ENCODE measurements around the gene PFAS.
"Not testable (repeated sequence)": the region's sequence is repeated elsewhere in the genome, so short reads cannot be mapped to it uniquely, and the experiment has no call there.

The PFAS gene, protein sequence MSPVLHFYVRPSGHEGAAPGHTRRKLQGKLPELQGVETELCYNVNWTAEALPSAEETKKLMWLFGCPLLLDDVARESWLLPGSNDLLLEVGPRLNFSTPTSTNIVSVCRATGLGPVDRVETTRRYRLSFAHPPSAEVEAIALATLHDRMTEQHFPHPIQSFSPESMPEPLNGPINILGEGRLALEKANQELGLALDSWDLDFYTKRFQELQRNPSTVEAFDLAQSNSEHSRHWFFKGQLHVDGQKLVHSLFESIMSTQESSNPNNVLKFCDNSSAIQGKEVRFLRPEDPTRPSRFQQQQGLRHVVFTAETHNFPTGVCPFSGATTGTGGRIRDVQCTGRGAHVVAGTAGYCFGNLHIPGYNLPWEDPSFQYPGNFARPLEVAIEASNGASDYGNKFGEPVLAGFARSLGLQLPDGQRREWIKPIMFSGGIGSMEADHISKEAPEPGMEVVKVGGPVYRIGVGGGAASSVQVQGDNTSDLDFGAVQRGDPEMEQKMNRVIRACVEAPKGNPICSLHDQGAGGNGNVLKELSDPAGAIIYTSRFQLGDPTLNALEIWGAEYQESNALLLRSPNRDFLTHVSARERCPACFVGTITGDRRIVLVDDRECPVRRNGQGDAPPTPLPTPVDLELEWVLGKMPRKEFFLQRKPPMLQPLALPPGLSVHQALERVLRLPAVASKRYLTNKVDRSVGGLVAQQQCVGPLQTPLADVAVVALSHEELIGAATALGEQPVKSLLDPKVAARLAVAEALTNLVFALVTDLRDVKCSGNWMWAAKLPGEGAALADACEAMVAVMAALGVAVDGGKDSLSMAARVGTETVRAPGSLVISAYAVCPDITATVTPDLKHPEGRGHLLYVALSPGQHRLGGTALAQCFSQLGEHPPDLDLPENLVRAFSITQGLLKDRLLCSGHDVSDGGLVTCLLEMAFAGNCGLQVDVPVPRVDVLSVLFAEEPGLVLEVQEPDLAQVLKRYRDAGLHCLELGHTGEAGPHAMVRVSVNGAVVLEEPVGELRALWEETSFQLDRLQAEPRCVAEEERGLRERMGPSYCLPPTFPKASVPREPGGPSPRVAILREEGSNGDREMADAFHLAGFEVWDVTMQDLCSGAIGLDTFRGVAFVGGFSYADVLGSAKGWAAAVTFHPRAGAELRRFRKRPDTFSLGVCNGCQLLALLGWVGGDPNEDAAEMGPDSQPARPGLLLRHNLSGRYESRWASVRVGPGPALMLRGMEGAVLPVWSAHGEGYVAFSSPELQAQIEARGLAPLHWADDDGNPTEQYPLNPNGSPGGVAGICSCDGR (N-terminal part only)

DNA sequence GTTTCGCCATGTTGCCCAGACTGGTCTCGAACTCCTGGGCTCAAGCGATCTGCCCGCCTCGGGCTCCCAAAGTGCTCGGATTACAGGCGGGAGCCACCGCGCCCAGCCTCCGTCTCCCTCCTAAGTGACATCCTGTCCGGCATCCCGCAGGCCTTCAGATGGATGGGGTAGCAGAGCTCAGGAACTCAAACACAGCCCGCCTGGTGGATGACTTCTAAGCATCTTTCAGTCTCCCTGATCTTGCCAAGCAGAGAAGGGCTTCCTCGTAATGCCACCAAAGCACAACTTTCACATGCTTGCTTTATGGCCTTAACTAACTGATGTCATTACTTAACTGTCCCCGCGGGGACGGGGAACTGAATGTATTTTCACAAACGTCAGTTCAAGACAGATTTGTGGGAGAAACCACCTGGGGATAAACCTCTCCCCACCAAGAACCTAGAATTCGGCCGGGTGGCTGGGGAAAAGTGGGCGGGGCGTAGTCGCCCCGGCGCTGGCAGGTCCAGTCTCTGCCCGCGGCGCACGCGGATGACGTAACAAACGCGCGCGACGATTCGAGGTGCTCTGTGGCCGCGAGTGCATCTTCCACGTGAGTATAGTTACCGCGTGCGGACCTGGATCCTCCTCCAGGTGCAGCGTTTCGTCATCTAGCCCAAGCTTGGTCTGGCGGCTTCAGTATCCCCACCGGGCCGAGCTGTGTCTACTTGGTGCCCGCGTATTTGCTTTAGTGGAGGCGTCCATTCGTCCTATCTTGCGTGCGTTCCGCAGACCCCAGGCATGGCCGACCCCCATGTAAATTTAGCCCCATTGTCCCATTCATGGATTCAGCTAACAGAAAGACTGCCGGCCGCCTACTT lies at the start of gene PFAS:
Gene PFAS, plus strand, starts transcription at position 539 of the 857 bp plus-strand sequence. CDS start 4,649 bp downstream, outside the sequence.
- peak; percentile 18 for DNase-seq

DNA sequence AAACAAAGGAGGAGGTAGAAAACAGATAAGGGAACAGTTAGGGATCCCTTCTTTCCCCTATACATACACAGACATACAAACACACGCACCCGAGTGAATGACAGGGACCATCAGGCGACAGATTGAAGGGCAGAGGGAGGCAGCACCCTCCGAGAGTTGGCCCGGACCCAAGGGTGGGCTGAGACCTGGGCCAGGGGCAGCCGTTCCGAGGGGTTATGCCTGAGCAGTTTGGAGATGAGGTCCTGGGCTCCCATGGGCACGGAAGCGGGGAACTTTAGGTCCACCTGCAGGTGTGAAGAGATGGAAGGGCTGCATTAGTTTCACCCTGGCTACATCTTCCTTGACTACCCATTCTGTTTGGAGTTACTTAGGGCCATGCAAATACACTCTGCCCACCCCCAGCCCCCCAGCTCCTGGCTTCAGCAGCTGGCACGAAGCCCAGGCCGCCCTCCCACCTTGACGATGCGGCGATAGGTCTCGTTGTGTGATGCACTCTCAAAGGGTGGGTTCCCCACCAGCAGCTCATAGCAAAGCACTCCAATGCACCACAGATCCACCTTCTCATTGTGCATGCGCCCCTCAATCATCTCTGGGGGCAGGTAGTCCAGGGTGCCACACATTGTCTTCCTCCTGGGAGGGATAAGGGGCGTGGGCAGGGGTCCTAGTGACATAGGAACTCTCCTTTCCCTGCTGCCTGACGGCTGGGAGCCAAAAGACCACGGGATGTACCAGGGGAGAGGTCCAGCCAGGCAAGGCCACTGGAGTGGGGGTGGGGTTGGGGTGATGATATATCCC lies 44.1 kb upstream of the PFAS start:
- DNase-seq, result no peak

DNA sequence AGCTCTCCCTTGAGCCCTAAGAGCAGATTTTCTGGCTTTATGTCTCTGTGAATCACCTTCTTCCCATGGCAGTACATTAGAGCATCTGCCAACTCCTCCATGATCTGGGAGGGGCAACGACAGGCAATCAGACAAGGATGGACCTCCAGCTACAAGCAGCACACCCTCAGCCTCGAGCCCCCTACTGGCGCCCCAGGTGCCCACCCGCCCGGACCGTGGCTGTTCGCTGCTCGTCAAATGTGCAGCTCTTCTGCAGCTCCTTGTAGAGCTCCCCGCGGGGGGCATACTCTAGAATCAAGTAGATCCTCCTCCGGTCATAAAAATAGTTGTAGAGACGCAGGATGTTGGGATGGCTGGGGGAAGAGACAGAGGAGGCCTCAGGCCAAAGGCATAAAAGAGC lies 42.6 kb upstream of the PFAS start:
- DNase-seq, result no peak

DNA sequence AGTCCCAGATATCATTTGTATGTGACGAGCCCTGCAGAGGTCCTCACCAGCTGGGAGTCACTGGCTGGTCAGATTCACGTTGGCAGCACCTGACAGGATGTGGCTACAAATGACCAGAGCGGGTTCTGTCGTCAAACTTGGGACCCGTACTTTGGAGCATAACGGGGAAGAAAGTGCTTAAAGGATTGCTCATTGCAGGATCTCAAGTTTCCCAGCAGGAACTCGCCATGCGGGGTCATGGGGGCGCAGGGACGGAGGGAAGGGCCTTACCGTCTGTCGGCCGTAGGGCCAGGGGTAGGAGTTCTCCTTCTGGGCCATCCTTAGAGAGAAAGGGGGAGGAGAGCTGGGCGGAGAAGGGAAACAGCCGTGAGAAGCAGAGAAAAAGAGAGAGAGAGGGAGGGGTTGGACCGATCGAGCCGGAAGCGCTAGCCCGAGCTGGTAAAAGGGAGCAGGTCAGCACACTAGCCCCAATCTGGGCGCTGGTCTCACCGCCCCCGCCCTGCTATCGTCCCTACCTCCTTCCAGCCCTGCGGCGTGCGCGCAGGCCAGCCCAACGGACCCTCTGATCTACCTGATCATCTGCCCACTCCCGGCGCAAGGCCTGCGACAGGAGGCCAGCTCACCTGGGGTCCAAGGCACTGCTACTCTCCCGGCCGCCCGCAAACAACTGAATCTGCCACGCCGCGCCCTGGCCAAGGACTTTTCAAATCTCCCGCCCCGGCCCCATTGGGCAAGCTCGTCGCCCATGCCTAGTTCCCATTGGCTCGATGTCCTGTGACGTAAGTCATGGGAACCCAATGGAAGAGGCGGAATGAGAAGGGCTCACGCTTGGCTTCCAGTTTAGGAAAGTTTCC lies 39.0 kb upstream of the PFAS start, which contains the start of gene AURKB:
Gene AURKB, minus strand, starts transcription at position 669 of the 854 bp plus-strand sequence. Its CDS starts 351 bp downstream, at position 318.
- DNase-seq, result no peak

DNA sequence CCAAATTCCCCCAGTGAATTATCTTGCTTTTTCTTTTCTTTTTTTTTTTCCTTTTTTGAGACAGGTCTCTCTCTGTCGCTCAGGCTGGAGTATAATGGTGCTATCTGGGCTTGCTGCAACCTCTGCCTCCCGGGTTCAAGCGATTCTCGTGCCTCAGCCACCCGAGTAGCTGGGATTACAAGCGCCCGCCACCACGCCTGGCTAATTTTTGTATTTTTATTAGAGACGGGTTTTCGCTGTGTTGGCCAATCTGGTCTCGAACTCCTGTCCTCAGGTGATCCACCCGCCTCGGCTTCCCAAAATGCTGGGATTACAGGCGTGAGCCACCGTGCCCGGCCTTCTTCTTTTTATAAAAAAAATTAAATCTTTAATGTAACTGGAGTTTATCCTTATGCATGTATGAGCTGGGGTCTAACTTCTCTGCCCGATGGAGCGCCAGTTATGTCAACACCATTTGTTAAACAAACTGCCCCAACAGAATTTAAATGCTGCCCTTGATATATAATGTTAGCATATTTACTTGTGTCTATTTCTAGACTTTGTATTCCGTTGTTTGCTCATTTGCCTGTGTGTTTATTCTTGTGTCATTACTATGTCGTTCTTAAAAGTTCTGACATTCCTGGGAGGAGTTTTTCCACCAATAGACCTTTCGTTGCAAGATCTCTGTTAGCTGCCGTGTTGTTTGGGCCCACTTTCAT lies 38.2 kb upstream of the PFAS start:
- DNase-seq, result no peak

DNA sequence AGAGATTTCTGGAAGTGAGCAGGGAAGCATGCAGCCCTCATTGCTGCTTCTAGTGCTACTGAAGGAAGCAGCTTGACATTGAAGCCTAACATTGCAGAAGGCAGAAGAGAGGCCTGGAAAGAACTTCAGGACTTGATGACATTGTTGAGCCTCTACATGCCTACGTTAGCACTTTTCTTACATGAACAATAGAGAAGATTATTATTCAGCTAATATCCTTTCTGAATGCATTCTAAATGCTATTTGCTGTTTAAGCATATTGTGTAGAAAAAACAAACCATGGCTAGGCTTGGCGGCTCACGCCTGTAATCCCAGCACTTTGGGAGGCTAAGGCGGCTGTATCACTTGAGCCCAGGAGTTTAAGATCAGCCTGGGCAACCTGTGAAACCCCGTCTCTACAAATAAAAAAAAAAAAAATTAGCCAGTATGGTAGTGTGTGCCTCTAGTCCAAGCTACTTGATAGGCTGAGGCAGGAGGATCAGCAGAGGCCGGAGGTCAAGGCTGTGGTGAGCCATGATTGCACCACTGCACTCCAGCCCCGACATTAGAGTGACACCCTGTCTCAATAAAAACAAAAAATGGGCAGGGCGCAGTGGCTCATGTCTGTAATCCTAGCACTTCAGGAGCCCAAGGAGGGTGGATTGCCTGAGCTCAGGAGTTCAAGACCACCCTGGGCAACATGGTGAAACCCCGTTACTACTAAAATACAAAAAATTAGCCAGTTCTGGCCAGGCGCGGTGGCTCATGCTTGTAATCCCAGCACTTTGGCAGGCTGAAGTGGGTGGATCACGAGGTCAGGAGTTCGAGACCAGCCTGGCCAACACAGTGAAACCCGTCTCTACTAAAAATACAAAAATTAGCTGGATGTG lies 36.5 kb upstream of the PFAS start:
- no peak for DNase-seq

DNA sequence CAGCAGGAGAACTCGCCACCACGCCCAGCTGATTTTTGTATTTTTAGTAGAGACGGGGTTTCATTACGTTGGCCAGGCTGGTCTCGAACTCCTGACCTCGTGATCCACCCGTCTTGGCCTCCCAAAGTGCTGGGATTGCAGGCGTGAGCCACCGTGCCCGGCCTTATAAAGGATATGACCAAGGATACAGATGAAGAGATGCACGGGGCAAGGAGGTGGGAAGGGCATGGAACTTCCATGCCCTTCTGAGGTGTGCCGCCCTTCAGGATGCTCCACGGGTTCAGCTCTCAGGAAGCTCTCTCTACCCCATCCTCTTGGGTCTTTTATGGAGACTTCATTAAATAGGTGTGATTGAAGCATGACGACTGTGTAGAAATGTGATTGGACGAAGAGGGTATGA lies 35.1 kb upstream of the PFAS start:
- not testable (repeated sequence) for DNase-seq

DNA sequence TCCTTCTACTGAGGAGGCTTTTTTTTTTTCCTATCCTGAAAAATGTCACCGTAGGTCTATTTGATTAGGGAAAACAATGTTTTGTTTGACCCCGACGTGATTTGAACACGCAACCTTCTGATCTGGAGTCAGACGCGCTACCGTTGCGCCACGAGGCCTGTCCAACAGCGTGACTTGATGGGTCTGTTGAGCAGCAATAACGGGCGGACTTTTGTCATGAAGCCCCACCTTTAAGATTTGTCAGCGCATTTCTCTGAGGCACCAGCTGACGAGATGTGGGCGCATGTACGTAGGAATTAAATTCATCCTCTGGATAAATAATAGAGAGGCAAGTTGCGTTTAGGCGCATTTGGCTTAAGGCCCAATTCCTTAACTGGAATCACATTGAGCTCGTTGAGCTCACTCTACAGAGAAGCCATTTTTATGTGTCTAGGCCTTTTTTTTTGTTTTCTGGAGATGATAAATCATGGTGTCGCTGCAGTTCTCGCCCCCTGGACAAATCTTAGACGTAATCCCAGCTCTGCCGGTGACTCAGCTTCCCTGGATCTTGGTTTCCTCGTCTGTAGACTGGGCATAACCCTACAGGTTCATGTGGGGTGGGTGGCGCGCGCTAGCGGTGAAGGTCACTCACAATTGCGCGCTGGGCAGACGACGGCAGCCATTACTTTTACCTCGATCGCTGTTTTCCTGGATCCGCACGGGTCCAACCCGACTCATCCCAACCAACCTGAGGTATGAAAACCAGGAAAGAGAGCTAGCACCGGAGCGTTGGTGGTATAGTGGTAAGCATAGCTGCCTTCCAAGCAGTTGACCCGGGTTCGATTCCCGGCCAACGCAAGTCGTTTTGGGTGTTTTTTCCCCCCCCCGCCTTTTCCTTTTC lies 28.1 kb upstream of the PFAS start:
- peak; percentile 39 for DNase-seq

DNA sequence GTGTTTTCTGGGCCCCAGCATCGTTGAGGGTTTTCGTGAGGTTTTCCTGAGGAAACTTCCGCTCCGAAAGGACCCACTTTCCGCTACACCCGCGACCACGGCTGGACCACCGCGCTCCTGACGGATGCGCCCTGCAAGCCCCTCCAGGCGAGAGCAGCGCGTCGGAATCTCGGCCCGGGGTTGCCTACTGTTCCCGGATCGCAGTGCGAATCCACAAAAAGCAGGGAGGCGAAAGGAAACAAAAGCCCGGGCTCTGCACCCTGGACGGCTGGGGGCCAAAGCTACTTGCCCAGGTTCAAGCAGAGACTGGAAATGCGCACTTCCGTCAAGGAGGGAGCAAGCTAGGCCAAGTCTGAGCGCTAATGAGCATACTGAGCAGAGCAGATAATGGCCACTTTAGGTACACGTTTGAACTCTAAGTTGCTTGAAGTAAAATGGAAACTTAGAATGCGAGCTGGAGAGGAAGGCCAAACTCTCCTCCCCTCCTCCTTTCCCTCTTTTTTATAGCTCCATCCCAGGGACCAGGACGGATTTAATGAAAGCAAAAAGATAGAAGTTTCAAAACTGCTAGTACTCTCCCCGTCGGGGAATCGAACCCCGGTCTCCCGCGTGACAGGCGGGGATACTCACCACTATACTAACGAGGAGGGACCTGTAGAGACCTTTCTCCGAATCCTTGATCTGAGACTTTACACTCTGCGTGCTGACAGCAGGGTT lies 27.3 kb upstream of the PFAS start:
- peak; percentile 36 for DNase-seq

DNA sequence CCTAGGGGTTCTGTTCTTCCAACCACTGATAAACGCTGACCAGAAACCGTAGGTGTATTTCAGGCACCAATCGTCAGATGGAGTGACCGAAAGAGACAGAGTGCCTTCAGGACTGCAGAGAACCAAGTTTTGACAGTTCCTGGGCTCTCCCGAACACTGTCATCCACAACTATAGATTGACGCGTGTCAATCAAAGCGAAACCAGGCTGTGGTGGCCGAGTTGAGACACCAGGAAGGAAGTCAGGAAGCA lies 26.8 kb upstream of the PFAS start:
- DNase-seq, result no peak

DNA sequence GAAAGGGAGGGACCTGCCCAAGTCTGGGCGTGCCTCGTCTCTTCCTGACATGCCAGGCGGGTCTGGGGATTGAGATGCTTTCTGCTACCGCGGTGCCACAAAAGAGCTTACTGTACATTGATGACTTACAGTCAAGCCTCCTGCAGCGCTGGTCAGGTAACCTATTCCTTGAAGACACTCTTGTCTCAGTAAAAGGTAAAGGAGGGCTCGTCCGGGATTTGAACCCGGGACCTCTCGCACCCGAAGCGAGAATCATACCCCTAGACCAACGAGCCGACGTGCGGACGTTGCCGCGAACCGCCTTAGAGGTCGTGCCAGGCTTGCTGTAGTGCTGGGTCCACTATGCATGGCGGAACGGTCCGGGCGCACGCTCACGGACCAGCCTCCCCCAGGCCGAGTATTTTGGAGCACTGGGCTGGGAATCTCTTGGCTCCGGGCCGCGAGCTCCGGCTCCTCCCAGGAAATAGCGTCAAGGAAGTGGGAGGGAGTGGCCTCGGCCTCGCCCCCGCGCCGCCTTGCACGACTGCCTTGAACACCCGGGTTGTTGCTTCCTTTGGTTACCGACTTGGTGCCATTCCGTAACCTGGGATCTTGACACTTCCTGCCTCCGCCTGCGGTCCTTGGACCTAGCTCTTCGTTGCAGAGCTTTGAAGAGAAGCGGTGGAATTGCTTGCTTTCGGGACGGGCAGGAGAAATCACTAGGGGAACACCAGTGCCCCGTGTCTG lies 26.3 kb upstream of the PFAS start:
- peak; percentile 10 for DNase-seq

DNA sequence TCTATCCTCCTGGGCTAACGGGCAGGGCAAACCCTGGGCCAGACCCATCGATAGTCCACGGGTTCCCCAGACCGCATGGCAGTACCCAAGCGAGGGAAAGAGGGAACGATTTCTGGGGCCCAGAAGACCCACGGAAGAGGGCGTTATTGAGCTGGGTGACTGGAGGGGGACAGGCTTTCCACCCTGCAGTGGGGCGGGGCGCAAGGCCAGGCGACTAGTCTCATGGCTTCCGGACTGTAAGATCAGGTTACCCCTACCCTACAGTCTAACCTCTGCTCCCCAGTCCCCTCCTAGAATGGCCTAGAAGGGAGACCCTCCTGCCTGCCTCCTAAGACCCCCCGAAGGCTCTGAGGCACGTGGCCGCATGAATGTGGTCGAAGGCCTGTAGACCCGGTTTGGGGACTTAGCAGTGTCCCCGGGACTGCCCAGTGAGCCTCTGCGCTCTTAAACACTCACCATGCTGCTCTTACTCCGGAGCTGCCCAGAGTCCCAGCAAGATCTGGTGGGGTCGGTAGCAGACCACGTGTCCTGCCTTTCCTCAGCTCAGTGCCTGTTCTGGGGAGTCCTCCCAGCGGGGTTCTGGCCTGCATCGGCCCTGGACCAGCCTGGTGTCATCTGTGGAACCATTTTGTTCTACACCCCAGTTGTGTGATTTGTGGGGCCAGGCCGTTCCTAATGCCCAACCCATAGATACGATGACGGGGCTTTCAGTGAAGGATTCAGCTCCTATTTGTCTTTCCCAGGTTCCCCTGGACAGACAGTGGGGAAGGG lies 25.5 kb upstream of the PFAS start:
- no peak for DNase-seq

DNA sequence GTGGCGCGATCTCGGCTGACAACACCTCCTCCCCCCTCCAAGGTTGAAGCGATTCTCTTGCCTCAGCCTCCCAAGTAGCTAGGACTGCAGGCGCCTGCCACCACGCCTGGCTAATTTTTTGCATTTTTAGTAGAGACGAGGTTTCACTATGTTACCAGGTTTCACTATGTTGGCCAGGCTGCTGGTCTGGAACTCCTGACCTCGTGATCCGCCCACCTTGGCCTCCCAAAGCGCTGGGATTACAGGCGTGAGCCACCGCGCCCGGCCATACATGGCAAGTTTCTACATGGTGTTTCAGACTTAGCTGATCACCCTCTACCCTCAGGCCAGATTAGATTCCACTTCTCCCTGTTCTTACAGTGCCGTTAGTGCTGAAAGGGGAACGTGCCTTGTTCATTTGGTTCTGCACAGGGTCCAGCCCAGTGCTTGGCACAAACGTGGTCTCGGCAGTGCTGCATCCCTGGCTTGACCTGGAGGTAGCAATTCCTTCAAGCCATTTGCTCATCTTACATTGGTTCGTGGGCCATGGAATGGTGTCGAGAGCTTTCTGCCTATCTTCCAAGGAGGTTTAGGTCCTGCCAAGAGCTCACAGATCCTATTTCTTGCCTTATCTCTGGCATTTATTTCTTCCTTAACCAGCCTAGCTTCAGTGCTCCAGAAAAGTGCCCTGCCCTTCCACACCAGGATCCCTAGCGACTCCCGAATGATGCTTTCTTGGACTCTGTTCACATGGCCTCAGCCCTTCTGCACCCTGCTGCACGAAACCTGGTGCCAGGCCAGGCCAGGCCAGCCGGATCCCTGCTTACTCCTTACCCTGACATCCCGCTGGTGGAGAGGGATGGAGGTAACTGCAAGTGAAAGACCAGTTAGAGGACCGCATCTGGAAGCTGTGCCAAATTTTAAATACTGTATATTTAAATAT lies 23.9 kb upstream of the PFAS start:
- DNase-seq, result no peak

DNA sequence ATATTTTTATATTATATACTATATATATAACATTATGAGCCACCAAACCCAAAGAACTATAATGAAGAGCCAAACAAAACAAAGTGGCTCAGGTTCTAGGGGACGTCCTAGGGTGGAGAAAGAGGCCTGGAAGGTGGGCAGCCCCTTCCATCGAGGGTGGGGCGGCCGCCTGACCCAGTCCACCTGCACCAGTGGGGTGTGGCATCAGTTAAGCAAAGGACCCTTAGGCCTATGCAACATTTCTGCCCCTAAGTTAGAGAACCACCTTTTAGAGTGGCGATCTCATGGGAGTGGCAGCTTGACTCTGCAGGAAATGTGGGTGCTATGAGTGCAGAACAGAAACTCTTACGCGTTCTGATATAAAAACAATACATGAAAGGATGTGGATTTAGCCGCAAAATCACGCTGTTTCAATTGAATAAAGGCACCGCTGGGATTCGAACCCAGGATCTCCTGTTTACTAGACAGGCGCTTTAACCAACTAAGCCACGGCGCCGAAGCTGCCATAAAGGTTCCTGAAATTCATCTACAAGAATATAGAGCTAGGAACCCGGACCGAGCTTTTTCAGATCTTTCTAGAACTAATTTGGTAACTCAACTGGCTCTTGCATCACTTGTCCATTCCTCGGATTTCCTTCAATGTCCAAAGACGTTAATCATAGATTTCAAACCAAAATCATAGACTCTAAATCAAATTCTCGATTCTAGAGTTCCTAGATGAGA lies 23.1 kb upstream of the PFAS start:
- no peak for DNase-seq
